Body of pancreas (tissue), 4 donors: ENCODE measurements around the gene HMGXB4. TPM values are rescaled to one million over a fixed set of nuclear protein-coding genes. Genes with fewer than 3 reads are reported as not detected.

Experiments used
- ATAC-seq: fragments of 150-250 bp; one replicate; pipeline ENCODE4 v1.9.1; 2016
- DNase-seq, 4 donors: peaks; one replicate each; pipeline ENCODE4 v3.0.0-alpha.2; 2019
- H3K27ac ChIP-seq, 4 donors: fragments of 200-600 bp; sonication (generic); 1 replicate in 3 of 4; 2 replicates in 1 of 4; pipeline versions ENCODE4 v1.5.1 to v1.6.1; 2016 to 2019; ENCODE audit warnings: mild to moderate bottlenecking in 1 of 4, mixed read lengths in 1 of 4, moderate library complexity in 1 of 4
- H3K27me3 ChIP-seq, 2 donors: fragments of 200-600 bp; sonication (generic); one replicate each; pipeline ENCODE4 v1.6.0; 2016; ENCODE audit warnings: mild to moderate bottlenecking in 1 of 2
- H3K36me3 ChIP-seq, 2 donors: fragments of 200-600 bp; sonication (generic); replicated peaks in 1 of 2; 2 replicates each; pipeline ENCODE4 v1.5.1; 2016; ENCODE audit warnings: low read depth in 2 of 2; ENCODE audit not compliant: insufficient read depth in 1 of 2
- H3K4me1 ChIP-seq: fragments of 200-600 bp; sonication (generic); one replicate; pipeline ENCODE4 v1.6.0; 2016
- H3K4me3 ChIP-seq, 2 donors: fragments of 200-600 bp; sonication (generic); 1 replicate in 1 of 2; 2 replicates in 1 of 2; pipeline ENCODE4 v1.5.1; 2016 to 2019
- H3K9me3 ChIP-seq, 3 donors: fragments of 200-600 bp; sonication (generic); 1 replicate in 2 of 3; 2 replicates in 1 of 3; pipeline ENCODE4 v1.5.1; 2016
- CTCF ChIP-seq, 7 experiments: fragments of 450-650 bp in 4 of 7; fragments of 200-600 bp in 3 of 7; sonication (generic) in 3 of 7; IDR thresholded peaks; one replicate each; pipeline ENCODE4 v1.5.1; 2016 to 2019; ENCODE audit warnings: antibody characterized with exemption in 7 of 7
- POLR2A ChIP-seq, 3 donors: fragments of 450-650 bp; IDR thresholded peaks; one replicate each; pipeline ENCODE4 v1.6.1; 2016; ENCODE audit warnings: antibody characterized with exemption in 3 of 3, mild to moderate bottlenecking in 2 of 3
- WGBS, 2 donors: methylation state at CpG; one replicate each; pipeline ENCODE4 v1.1.5; 2017; 5-methylcytosine and 5-hydroxymethylcytosine counted together
- intact Hi-C: fragments of 100-400 bp; cut with DNase I; formaldehyde crosslinking; loops from one replicate; pipeline ENCODE4 v1.15.1; 2023
- total RNA-seq, 2 donors: library from RNA; depleted of rRNA; stranded (reverse); fragments of >200 nt; gene quantifications; one replicate each; pipeline ENCODE4 v1.1.0, GENCODE V29; 2016

The HMGXB4 gene
- total RNA-seq, 2 donors from 2014 or later, result 8.2 to 13.0 TPM

- intact Hi-C loops, result no loop called here
- no peak for ATAC-seq
Observed at GRCh38 chr22:35212996-35213395, 44.3 kb upstream of the HMGXB4 start.

GRCh38 chr22:35214968-35215367, 42.3 kb upstream of the HMGXB4 start:
- intact Hi-C loops, result no loop called here
- H3K36me3 ChIP-seq, result no peaks in the 10 kb centered on the region
- H3K27me3 ChIP-seq, result no peaks in the 10 kb centered on the region
- H3K9me3 ChIP-seq, result no peaks in the 10 kb centered on the region
- DNase-seq, result no peak
- no peak for ATAC-seq
- 84 to 91% methylated on average over 5 to 6 of the region's 6 CpGs for WGBS, 2 donors
- H3K4me3 ChIP-seq, result no peak overlapping the region
- no peak overlapping the region for H3K27ac ChIP-seq
- peaks cover 8% of the 10 kb centered on the region for H3K4me1 ChIP-seq
- TF ChIP-seq POLR2A (IDR thresholded peaks at IDR 0.05), result no peak
- TF ChIP-seq CTCF (IDR thresholded peaks at IDR 0.05), result no peak

More at GRCh38 chr22:35212996-35213395, 44.3 kb upstream of the HMGXB4 start:
- Histone ChIP-seq H3K27ac (no peak overlapping the region), H3K9me3 (no peaks in the 10 kb centered on the region), H3K36me3 (no peaks in the 10 kb centered on the region), H3K4me3 (no peak overlapping the region), H3K27me3 (no peaks in the 10 kb centered on the region), H3K4me1 (peaks cover 8% of the 10 kb centered on the region)
- WGBS, 2 donors, result 65 to 77% methylated on average over 3 of the region's 3 CpGs
- TF ChIP-seq CTCF (IDR thresholded peaks at IDR 0.05), result no peak
- no peak for TF ChIP-seq POLR2A (IDR thresholded peaks at IDR 0.05)
- no peak for DNase-seq

- Histone ChIP-seq H3K4me3 (no peak overlapping the region), H3K9me3 (no peaks in the 10 kb centered on the region), H3K4me1 (peaks cover 8% of the 10 kb centered on the region), H3K27ac (no peak overlapping the region), H3K27me3 (no peaks in the 10 kb centered on the region), H3K36me3 (no peaks in the 10 kb centered on the region)
- TF ChIP-seq POLR2A (IDR thresholded peaks at IDR 0.05), result no peak
- TF ChIP-seq CTCF (IDR thresholded peaks at IDR 0.05), result no peak
- DNase-seq (no peak), ATAC-seq (no peak)
- WGBS, 2 donors, result 61 to 67% methylated on average over 3 of the region's 3 CpGs
- intact Hi-C loops, result no loop called here
Observed at GRCh38 chr22:35215993-35216392, 41.3 kb upstream of the HMGXB4 start.

GRCh38 chr22:35217527-35217926, 39.8 kb upstream of the HMGXB4 start:
- H3K36me3 ChIP-seq, result no peaks in the 10 kb centered on the region
- ATAC-seq (no peak), DNase-seq (no peak)
- H3K4me3 ChIP-seq, result no peak overlapping the region
- 79 to 85% methylated on average over 2 of the region's 2 CpGs for WGBS, 2 donors
- H3K4me1 ChIP-seq, result no peaks in the 10 kb centered on the region
- no peaks in the 10 kb centered on the region for H3K9me3 ChIP-seq
- no peaks in the 10 kb centered on the region for H3K27me3 ChIP-seq
- no peak overlapping the region for H3K27ac ChIP-seq
- intact Hi-C loops, result no loop called here
- TF ChIP-seq POLR2A (IDR thresholded peaks at IDR 0.05) (no peak), CTCF (IDR thresholded peaks at IDR 0.05) (no peak)

- no peak for ATAC-seq
- Histone ChIP-seq H3K27ac (no peak overlapping the region), H3K36me3 (no peaks in the 10 kb centered on the region), H3K27me3 (no peaks in the 10 kb centered on the region), H3K9me3 (no peaks in the 10 kb centered on the region), H3K4me1 (no peaks in the 10 kb centered on the region), H3K4me3 (no peak overlapping the region)
- TF ChIP-seq CTCF (IDR thresholded peaks at IDR 0.05), result no peak
- intact Hi-C loops, result no loop called here
- no peak for DNase-seq
Observed at GRCh38 chr22:35218079-35218478, 39.2 kb upstream of the HMGXB4 start.
